HepG2 (cell line): ENCODE data around the gene NPPA. TPM values are rescaled to one million over a fixed set of nuclear protein-coding genes. Genes with fewer than 3 reads are reported as not detected.

Experiments used
- ATAC-seq: fragments of 200-7000 bp; cut with Tn5 transposase; 3 replicates; pipeline ENCODE4 v1.9.1; 2020; ENCODE audit warnings: mild to moderate bottlenecking, moderate library complexity
- BruUV-seq: library from RNA; stranded (reverse); fragments of 400-500 nt; replicated peaks from 2 replicates; lab custom pipeline; 2021; lab: Mats Ljungman, UMichigan
- CTCF ChIA-PET: fragments of 300-600 bp; formaldehyde crosslinking; extraction: SDS; loops from one replicate; lab custom pipeline; 2021; ENCODE audit warnings: low total read pairs, inconsistent platforms, low intra/inter-chr PET ratio; lab: Yijun Ruan, JAX
- POLR2A ChIA-PET: fragments of 350-600 bp; sonication (Branson Sonifier 250); formaldehyde crosslinking; loops from one replicate; lab custom pipeline; 2020; ENCODE audit warnings: antibody characterized with exemption, inconsistent platforms; lab: Yijun Ruan, JAX
- DNase-seq: peaks from one replicate; pipeline ENCODE4 v3.0.0-alpha.2; 2015; ENCODE audit warnings: low spot score
- FAIRE-seq: peaks from 3 replicates; lab custom pipeline; 2011; peaks lifted over from hg19 to GRCh38; lab: Jason Lieb, UNC
- H2AFZ ChIP-seq: one replicate; pipeline ENCODE4 v1.6.1; 2011; ENCODE audit warnings: low read length, inconsistent platforms
- H3K27ac ChIP-seq: fragments of 300-600 bp; 3 replicates; pipeline ENCODE4 v1.8.0; 2011; ENCODE audit warnings: mixed run types, mild to moderate bottlenecking, mixed read lengths, low read length, inconsistent platforms; ENCODE audit not compliant: insufficient read depth; ENCODE audit errors: extremely low read length
- H3K27me3 ChIP-seq, 2 experiments: fragments of 200-600 bp in 1 of 2; 2 replicates in 1 of 2; 3 replicates in 1 of 2; pipeline versions ENCODE4 v1.6.0 to v1.8.0; 2011; ENCODE audit warnings: low read length in 2 of 2, mild to moderate bottlenecking in 2 of 2, moderate library complexity in 2 of 2, inconsistent platforms in 1 of 2; ENCODE audit not compliant: insufficient read depth in 2 of 2, control insufficient read depth in 1 of 2
- H3K36me3 ChIP-seq, 2 experiments: fragments of 200-600 bp in 1 of 2; replicated peaks in 1 of 2; 2 replicates in 1 of 2; 3 replicates in 1 of 2; pipeline versions ENCODE4 v1.5.1 to v1.8.0; 2011; ENCODE audit warnings: low read length in 2 of 2, inconsistent platforms in 1 of 2; ENCODE audit not compliant: insufficient read depth in 2 of 2, control insufficient read depth in 1 of 2
- H3K4me1 ChIP-seq: 2 replicates; pipeline ENCODE4 v1.5.1; 2012; ENCODE audit warnings: low read length, inconsistent platforms; ENCODE audit not compliant: insufficient read depth
- H3K4me2 ChIP-seq: 2 replicates; pipeline ENCODE4 v1.6.0; 2011; ENCODE audit warnings: low read depth, low read length, inconsistent platforms
- H3K4me3 ChIP-seq, 3 experiments: fragments of 200-600 bp in 1 of 3; sonication (generic), shearing (Covaris generic) in 1 of 3; replicated peaks in 1 of 3; 2 replicates each; pipeline ENCODE4 v1.5.1; 2011 to 2016; ENCODE audit warnings: low read length in 3 of 3, inconsistent platforms in 2 of 3, low read depth in 2 of 3, mild to moderate bottlenecking in 2 of 3, control low read depth in 1 of 3, mixed read lengths in 1 of 3; ENCODE audit not compliant: insufficient read depth in 1 of 3
- H3K79me2 ChIP-seq: one replicate; pipeline ENCODE4 v1.6.1; 2011; ENCODE audit warnings: low read length, inconsistent platforms; ENCODE audit not compliant: insufficient read depth
- H3K9ac ChIP-seq: 2 replicates; pipeline ENCODE4 v1.6.0; 2011; ENCODE audit warnings: mild to moderate bottlenecking, low read depth, low read length, inconsistent platforms; ENCODE audit not compliant: insufficient read depth
- H3K9me3 ChIP-seq: 2 replicates; pipeline ENCODE4 v1.5.1; 2012; ENCODE audit warnings: mild to moderate bottlenecking, low read length
- H4K20me1 ChIP-seq: 2 replicates; pipeline ENCODE4 v1.6.0; 2011; ENCODE audit warnings: inconsistent platforms, mild to moderate bottlenecking, low read length, moderate library complexity; ENCODE audit not compliant: insufficient read depth
- BCL3 ChIP-seq: sonication (generic); formaldehyde crosslinking; IDR thresholded peaks from 2 replicates; pipeline ENCODE4 v1.5.1; 2020; ENCODE audit warnings: mild to moderate bottlenecking, missing genetic modification reagents, moderate library complexity
- CBX2 ChIP-seq, 2 experiments: fragments of 200-600 bp in 1 of 2; sonication (generic); formaldehyde crosslinking in 1 of 2; IDR thresholded peaks; 2 replicates each; pipeline versions ENCODE4 v1.7.0 to v1.8.1; 2018 to 2022; ENCODE audit warnings: low read depth in 2 of 2, low read length in 1 of 2, mild to moderate bottlenecking in 1 of 2, missing genetic modification reagents in 1 of 2
- E2F5 ChIP-seq: sonication (generic); formaldehyde crosslinking; conservative IDR thresholded peaks from 2 replicates; pipeline ENCODE4 v1.4.0; 2020; ENCODE audit warnings: missing genetic modification reagents
- FOXO1 ChIP-seq: sonication (generic); formaldehyde crosslinking; IDR thresholded peaks from 2 replicates; pipeline ENCODE4 v1.4.0; 2020; ENCODE audit warnings: missing genetic modification reagents
- NFKBIZ ChIP-seq: IDR thresholded peaks from 2 replicates; pipeline ENCODE4 v1.6.1; 2018; ENCODE audit warnings: missing genetic modification reagents, missing compliant biosample characterization
- RARA ChIP-seq: IDR thresholded peaks from 2 replicates; pipeline ENCODE4 v1.6.1; 2016; ENCODE audit warnings: missing genetic modification reagents, missing compliant biosample characterization
- SNAI1 ChIP-seq: sonication (generic); formaldehyde crosslinking; IDR thresholded peaks from 2 replicates; pipeline ENCODE4 v1.5.0; 2020; ENCODE audit warnings: mild to moderate bottlenecking, missing genetic modification reagents, borderline replicate concordance
- SP1 ChIP-seq, 2 experiments: fragments of 450-650 bp in 1 of 2; sonication (generic) in 1 of 2; formaldehyde crosslinking in 1 of 2; IDR thresholded peaks; 2 replicates each; pipeline versions ENCODE4 v1.4.0 to v1.6.1; 2016 to 2020; ENCODE audit warnings: missing genetic modification reagents in 1 of 2
- TARDBP ChIP-seq: sonication (generic); formaldehyde crosslinking; IDR thresholded peaks from 2 replicates; pipeline ENCODE4 v1.8.0; 2022; ENCODE audit warnings: mild to moderate bottlenecking, missing genetic modification reagents
- ZBTB40 ChIP-seq, 2 experiments: fragments of 450-650 bp in 1 of 2; sonication (generic) in 1 of 2; formaldehyde crosslinking in 1 of 2; IDR thresholded peaks; 2 replicates each; pipeline versions ENCODE4 v1.6.1 to v1.8.0; 2016 to 2022; ENCODE audit warnings: antibody characterized with exemption in 1 of 2, mild to moderate bottlenecking in 1 of 2, missing genetic modification reagents in 1 of 2
- ZNF670 ChIP-seq: sonication (generic); formaldehyde crosslinking; IDR thresholded peaks from 2 replicates; pipeline ENCODE4 v1.8.0; 2022; ENCODE audit warnings: mild to moderate bottlenecking, missing genetic modification reagents, borderline replicate concordance
- WGBS: methylation state at CpG from one replicate; pipeline ENCODE4 v1.1.6; 2017; ENCODE audit warnings: low lambda C conversion rate; 5-methylcytosine and 5-hydroxymethylcytosine counted together
- in situ Hi-C: cut with HindIII; loops from 2 replicates; pipeline ENCODE4 v1.10.0; 2017; ENCODE audit warnings: low pct_unique_long_range_greater_than_20kb; ENCODE audit not compliant: extremely low pct_ligation_motif_present
- intact Hi-C: fragments of 100-400 bp; cut with micrococcal nuclease; formaldehyde crosslinking; loops from one replicate; pipeline ENCODE4 v1.10.0; 2022; ENCODE audit not compliant: unreplicated experiment
- polyA plus RNA-seq, 8 experiments: library from polyadenylated mRNA; depleted of rRNA in 3 of 8; stranded (reverse) in 7 of 8; unstranded in 1 of 8; fragments of >200 nt; fragmentation: Illumina TruSeq in 4 of 8; extraction: Trizol in 4 of 8; gene quantifications; 2 replicates each; pipeline versions ENCODE4 v1.2.1 to v1.2.3, GENCODE V29; 2011 to 2016; ENCODE audit warnings: low read depth in 4 of 8, missing spikeins in 1 of 8, mixed read lengths in 1 of 8; ENCODE audit not compliant: insufficient read depth in 1 of 8
- total RNA-seq, 5 experiments: library from RNA; depleted of rRNA; stranded (reverse); fragments of >200 nt; fragmentation: Illumina TruSeq; extraction: Trizol; gene quantifications; 2 replicates each; pipeline ENCODE4 v1.2.3, GENCODE V29; 2016; ENCODE audit warnings: low read depth in 1 of 5
- TF ChIP-seq, protein P1 (sequence below): sonication (generic); formaldehyde crosslinking; IDR thresholded peaks from 2 replicates; pipeline ENCODE4 v1.9.0; 2021; ENCODE audit warnings: missing genetic modification reagents, mild to moderate bottlenecking, borderline replicate concordance

NPPA gene
- total and polyA plus RNA-seq, 2 of the 13 experiments (the other 11 are each of a cell fraction or from before 2014, with no cell fraction given): not detected

- Histone ChIP-seq H3K27me3 (0 out of 5 replicates have a peak, but pooled peaks cover 0 to 3% of the 10 kb centered on the region in 2 experiments), H3K27ac (no peak overlapping the region), H3K9ac (no peak overlapping the region), H3K36me3 (peaks cover 1 to 19% of the 10 kb centered on the region in 2 experiments), H3K4me3 (no peak overlapping the region), H3K79me2 (no peaks in the 10 kb centered on the region), H2AFZ (no peak overlapping the region), H3K9me3 (no peaks in the 10 kb centered on the region), H3K4me1 (peaks cover 15% of the 10 kb centered on the region), H3K4me2 (no peak overlapping the region), H4K20me1 (no peaks in the 10 kb centered on the region)
- 93% methylated on average over 9 of the region's 9 CpGs for WGBS
- no peak for DNase-seq
- POLR2A ChIA-PET: interaction anchor here (1.1 kb wide), 1 partner anchor 66 kb away, joined by 3 read pairs; no protein-coding TSS in a partner anchor
- in situ Hi-C loops: no loop called here
- no TSS peak for BruUV-seq
- CTCF ChIA-PET: no interaction called here
- ATAC-seq: no peak
- intact Hi-C loops: no loop called here
- no peak for FAIRE-seq
- TF ChIP-seq, protein P1, sequence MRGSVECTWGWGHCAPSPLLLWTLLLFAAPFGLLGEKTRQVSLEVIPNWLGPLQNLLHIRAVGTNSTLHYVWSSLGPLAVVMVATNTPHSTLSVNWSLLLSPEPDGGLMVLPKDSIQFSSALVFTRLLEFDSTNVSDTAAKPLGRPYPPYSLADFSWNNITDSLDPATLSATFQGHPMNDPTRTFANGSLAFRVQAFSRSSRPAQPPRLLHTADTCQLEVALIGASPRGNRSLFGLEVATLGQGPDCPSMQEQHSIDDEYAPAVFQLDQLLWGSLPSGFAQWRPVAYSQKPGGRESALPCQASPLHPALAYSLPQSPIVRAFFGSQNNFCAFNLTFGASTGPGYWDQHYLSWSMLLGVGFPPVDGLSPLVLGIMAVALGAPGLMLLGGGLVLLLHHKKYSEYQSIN (CRISPR knock-in tag): no peak
- TF ChIP-seq SP1 (IDR thresholded peaks at IDR 0.05) (no peak), SP1 (CRISPR knock-in tag; IDR thresholded peaks at IDR 0.05) (no peak), CBX2 (IDR thresholded peaks at IDR 0.05; ENCODE audit: low read depth, low read length) (no peak), CBX2 (CRISPR knock-in tag; IDR thresholded peaks at IDR 0.05; ENCODE audit: low read depth) (no peak), BCL3 (no peak), E2F5 (CRISPR knock-in tag) (no peak), FOXO1 (no peak), NFKBIZ (CRISPR knock-in tag) (no peak), SNAI1 (CRISPR knock-in tag) (no peak), TARDBP (CRISPR knock-in tag) (no peak), ZBTB40 (IDR thresholded peaks at IDR 0.05) (no peak), ZBTB40 (CRISPR knock-in tag; IDR thresholded peaks at IDR 0.05) (no peak), ZNF670 (no peak), RARA (CRISPR knock-in tag) (no peak)
These were observed 754 bp upstream of the NPPA start for GRCh38 chr1:11848373-11848700.
